Lower leg skin (tissue), 3 donors: ENCODE data around the gene CLDN3.

Experiments used
- CTCF ChIP-seq, 3 donors: fragments of 450-650 bp; IDR thresholded peaks; one replicate each; pipeline ENCODE4 v1.5.1; 2016; ENCODE audit warnings: antibody characterized with exemption in 3 of 3, mild to moderate bottlenecking in 3 of 3, moderate library complexity in 2 of 3
- POLR2A ChIP-seq, 2 donors: fragments of 450-650 bp; IDR thresholded peaks; one replicate each; pipeline ENCODE4 v1.6.1; 2016 to 2017; ENCODE audit warnings: antibody characterized with exemption in 2 of 2, mild to moderate bottlenecking in 1 of 2, moderate library complexity in 1 of 2

DNA sequence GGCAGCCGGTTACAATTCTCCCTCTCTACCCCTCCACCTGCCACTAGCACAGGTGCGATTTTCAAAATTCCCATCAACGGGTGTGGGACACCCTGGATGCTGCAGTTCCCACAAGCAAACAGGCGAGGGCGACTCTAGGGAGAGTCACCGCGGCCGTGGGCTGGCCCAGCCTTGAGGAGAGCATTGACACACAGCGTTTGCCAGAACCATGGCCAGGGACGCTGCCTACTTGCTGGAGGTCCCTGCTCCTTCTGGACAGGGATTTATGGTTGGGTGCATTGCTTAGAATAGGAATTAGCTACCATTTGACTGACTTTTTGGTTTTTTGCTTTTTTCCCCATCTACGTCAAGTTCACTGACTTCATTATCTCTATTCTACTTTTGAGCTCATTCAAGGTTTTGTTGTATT is 41.7 kb upstream of the CLDN3 start:
- TF ChIP-seq CTCF (IDR thresholded peaks at IDR 0.05) = peak in 2 of 3 donors; percentile 38 to 67
- TF ChIP-seq POLR2A (IDR thresholded peaks at IDR 0.05) = no peak
